HG03108 (cell line): ENCODE data around the gene ASB15.
A peak's percentile ranks its signal among the peaks of the same experiment; 100 is the strongest.

Experiments
- ATAC-seq: cut with Tn5 transposase; IDR thresholded peaks from one replicate; pipeline ENCODE4 v1.9.1; 2021; ENCODE audit warnings: moderate library complexity; ENCODE audit not compliant: unreplicated experiment

ASB15 gene

GRCh38 chr7:123594813-123595241, 6.8 kb upstream of the ASB15 start:
- ATAC-seq, result no peak

- no peak for ATAC-seq
Measured at GRCh38 chr7:123598657-123599056, 3.0 kb upstream of the ASB15 start.

GRCh38 chr7:123599766-123600165, 1.9 kb upstream of the ASB15 start:
- ATAC-seq, result no peak

GRCh38 chr7:123600876-123601275, 745 bp upstream of the ASB15 start:
- no peak for ATAC-seq

- ATAC-seq, result no peak
Measured at GRCh38 chr7:123602648-123603047, 1.0 kb downstream of the ASB15 start.

- no peak for ATAC-seq
Measured at GRCh38 chr7:123604739-123605138, 3.1 kb downstream of the ASB15 start.

GRCh38 chr7:123607423-123607975, 5.9 kb downstream of the ASB15 start:
- no peak for ATAC-seq

- no peak for ATAC-seq
Measured at GRCh38 chr7:123608991-123609882, 7.6 kb downstream of the ASB15 start.

- no peak for ATAC-seq
Measured at GRCh38 chr7:123609883-123610239, 8.2 kb downstream of the ASB15 start.

- ATAC-seq, result no peak
Measured at GRCh38 chr7:123612024-123612423, 10.4 kb downstream of the ASB15 start.

GRCh38 chr7:123615344-123615743, 13.7 kb downstream of the ASB15 start:
- ATAC-seq, result no peak

GRCh38 chr7:123616223-123616622, 14.6 kb downstream of the ASB15 start:
- no peak for ATAC-seq

GRCh38 chr7:123621707-123622106, 20.1 kb downstream of the ASB15 start:
- no peak for ATAC-seq

- no peak for ATAC-seq
Measured at GRCh38 chr7:123622660-123623386, 21.2 kb downstream of the ASB15 start.

- peak; percentile 64 for ATAC-seq
Measured at GRCh38 chr7:123624527-123625183, 23.0 kb downstream of the ASB15 start.

GRCh38 chr7:123625254-123625653, 23.6 kb downstream of the ASB15 start:
- no peak for ATAC-seq

- no peak for ATAC-seq
Measured at GRCh38 chr7:123627851-123628250, 26.2 kb downstream of the ASB15 start.

- ATAC-seq, result no peak
Measured at GRCh38 chr7:123628829-123629228, 27.2 kb downstream of the ASB15 start.

- no peak for ATAC-seq
Measured at GRCh38 chr7:123629281-123629680, 27.7 kb downstream of the ASB15 start.

- ATAC-seq, result no peak
Measured at GRCh38 chr7:123632808-123633207, 31.2 kb downstream of the ASB15 start.

GRCh38 chr7:123633553-123633952, 31.9 kb downstream of the ASB15 start:
- no peak for ATAC-seq
